COLO829 (cell line): ENCODE measurements around the gene SH3BGRL2.
"Not testable (repeated sequence)": the region's sequence is repeated elsewhere in the genome, so short reads cannot be mapped to it uniquely, and the experiment has no call there.

Experiments
- DNase-seq: peaks from one replicate; pipeline ENCODE4 v3.0.0; 2012; ENCODE audit warnings: low spot score

The SH3BGRL2 gene

DNA sequence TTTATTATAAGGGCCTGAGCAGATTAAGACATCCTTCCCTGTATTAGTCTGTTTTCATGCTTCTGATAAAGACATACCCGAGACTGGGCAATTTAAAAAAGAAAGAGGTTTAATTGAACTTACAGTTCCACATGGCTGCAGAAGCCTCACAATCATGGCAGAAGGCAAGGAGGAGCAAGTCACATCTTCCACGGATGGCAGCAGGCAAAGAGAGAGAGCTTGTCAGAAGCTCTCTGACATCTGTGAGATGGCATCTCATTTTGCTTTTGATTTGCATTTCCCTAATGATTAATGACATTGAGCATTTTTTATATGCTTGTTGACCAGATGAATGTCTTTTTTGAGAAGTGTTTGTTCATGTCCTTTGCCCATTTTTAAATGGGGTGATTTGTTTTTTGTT lies 114.2 kb downstream of the SH3BGRL2 start:
- DNase-seq, result not testable (repeated sequence)

DNA sequence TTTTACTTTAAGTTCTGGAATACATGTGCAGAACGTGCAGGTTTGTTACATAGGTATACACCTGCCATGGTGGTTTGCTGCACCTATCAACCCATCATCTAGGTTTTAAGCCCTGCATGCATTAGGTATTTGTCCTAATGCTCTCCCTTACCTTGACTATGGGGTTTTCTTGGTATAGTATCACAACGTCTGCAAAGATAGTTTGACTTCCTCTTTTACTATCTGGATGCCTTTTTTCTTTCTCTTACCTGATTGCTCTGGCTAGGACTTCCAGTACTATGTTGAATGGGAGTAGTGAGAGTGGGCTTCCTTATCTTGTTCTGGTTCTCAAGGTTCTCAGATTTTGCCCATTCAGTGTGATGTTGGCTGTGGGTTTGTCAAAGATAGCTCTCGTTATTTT lies 115.2 kb downstream of the SH3BGRL2 start:
- not testable (repeated sequence) for DNase-seq

GRCh38 chr6:79750806-79751205 lies 119.7 kb downstream of the SH3BGRL2 start:
- no peak for DNase-seq
